HCT116 (cell line): Measurements from ENCODE around the gene PAMR1. TPM values are rescaled to one million over a fixed set of nuclear protein-coding genes. Genes with fewer than 3 reads are reported as not detected.

Experiments
- ATAC-seq: fragments of 200-7000 bp; cut with Tn5 transposase; 2 replicates; pipeline ENCODE4 v1.9.1; 2020; ENCODE audit warnings: mild to moderate bottlenecking, moderate library complexity
- BruUV-seq: library from RNA; stranded (reverse); fragments of 400-500 nt; replicated peaks from 2 replicates; lab custom pipeline; 2021; lab: Mats Ljungman, UMichigan
- CTCF ChIA-PET: fragments of 300-600 bp; sonication (Branson Sonifier 250); formaldehyde crosslinking; loops from one replicate; lab custom pipeline; 2021; ENCODE audit warnings: antibody characterized with exemption; lab: Charles Lee
- POLR2A ChIA-PET: fragments of 300-600, 350-600 bp; sonication (Branson Sonifier 250); formaldehyde crosslinking; loops from one replicate; lab custom pipeline; 2021; ENCODE audit warnings: antibody characterized with exemption; lab: Charles Lee
- RAD21 ChIA-PET, 2 experiments: fragments of 300-600 bp; sonication (Branson Sonifier 250); formaldehyde crosslinking; loops; one replicate each; lab custom pipeline; 2023; ENCODE audit warnings: low total read pairs in 2 of 2; ENCODE audit not compliant: uncharacterized antibody in 2 of 2, unreplicated experiment in 2 of 2, low non-redundant PET in 1 of 2; lab: Charles Lee
- DNase-seq: peaks from one replicate; pipeline ENCODE4 v3.0.0-alpha.2; 2010; ENCODE audit warnings: low read depth, low spot score
- H2AFZ ChIP-seq: fragments of 200-600 bp; shearing (Covaris generic), sonication (generic); 2 replicates; pipeline ENCODE4 v1.6.1; 2017; ENCODE audit warnings: low read depth, mixed run types, mixed read lengths, antibody characterized with exemption, low read length; ENCODE audit not compliant: poor library complexity, severe bottlenecking
- H3K27ac ChIP-seq: 2 replicates; pipeline ENCODE4 v1.5.1; 2012; ENCODE audit warnings: low read depth, low read length
- H3K27me3 ChIP-seq: fragments of 200-600 bp; sonication (generic); 2 replicates; pipeline ENCODE4 v1.6.1; 2016; ENCODE audit warnings: mixed run types, low read length, mixed read lengths; ENCODE audit not compliant: insufficient read depth
- H3K36me3 ChIP-seq, 2 experiments: fragments of 200-500 bp in 1 of 2; fragments of 200-600 bp in 1 of 2; sonication (Bioruptor generic) in 1 of 2; sonication (generic) in 1 of 2; 2 replicates each; pipeline versions ENCODE4 v1.5.1 to v1.6.1; 2014 to 2016; ENCODE audit warnings: low read length in 2 of 2, inconsistent platforms in 1 of 2, mixed read lengths in 1 of 2, mixed run types in 1 of 2; ENCODE audit not compliant: insufficient read depth in 2 of 2, control insufficient read depth in 1 of 2
- H3K4me1 ChIP-seq, 2 experiments: fragments of 200-600 bp in 1 of 2; sonication (generic) in 1 of 2; 2 replicates each; pipeline versions ENCODE4 v1.5.1 to v1.6.1; 2012 to 2017; ENCODE audit warnings: low read length in 2 of 2, inconsistent platforms in 1 of 2, mild to moderate bottlenecking in 1 of 2, mixed read lengths in 1 of 2, mixed run types in 1 of 2, moderate library complexity in 1 of 2; ENCODE audit not compliant: insufficient read depth in 2 of 2, control insufficient read depth in 1 of 2
- H3K4me2 ChIP-seq: fragments of 200-600 bp; sonication (generic); 2 replicates; pipeline ENCODE4 v1.6.1; 2017; ENCODE audit warnings: mixed run types, low read length, mixed read lengths
- H3K4me3 ChIP-seq, 2 experiments: fragments of 200-600 bp in 1 of 2; sonication (generic) in 1 of 2; replicated peaks in 1 of 2; 2 replicates each; pipeline ENCODE4 v1.5.1; 2011 to 2016; ENCODE audit warnings: low read length in 2 of 2, control low read depth in 1 of 2, low read depth in 1 of 2, mild to moderate bottlenecking in 1 of 2, mixed read lengths in 1 of 2, mixed run types in 1 of 2
- H3K79me2 ChIP-seq: fragments of 200-600 bp; sonication (generic); 2 replicates; pipeline ENCODE4 v1.6.1; 2017; ENCODE audit warnings: mild to moderate bottlenecking, mixed run types, low read length, moderate library complexity, mixed read lengths; ENCODE audit not compliant: insufficient read depth
- H3K9ac ChIP-seq: fragments of 200-600 bp; sonication (generic); 2 replicates; pipeline ENCODE4 v1.6.1; 2016; ENCODE audit warnings: low read length, mixed read lengths
- H3K9me2 ChIP-seq: fragments of 200-600 bp; sonication (generic), shearing (Covaris generic); 2 replicates; pipeline ENCODE4 v1.6.1; 2017; ENCODE audit warnings: mixed run types, mild to moderate bottlenecking, moderate library complexity; ENCODE audit not compliant: insufficient read depth
- H3K9me3 ChIP-seq, 2 experiments: fragments of 200-500 bp in 1 of 2; fragments of 200-600 bp in 1 of 2; sonication (Bioruptor generic) in 1 of 2; sonication (generic) in 1 of 2; 2 replicates each; pipeline ENCODE4 v1.6.1; 2014 to 2017; ENCODE audit warnings: low read length in 2 of 2, mixed read lengths in 2 of 2, inconsistent platforms in 1 of 2, low read depth in 1 of 2, mild to moderate bottlenecking in 1 of 2, mixed run types in 1 of 2, moderate library complexity in 1 of 2; ENCODE audit not compliant: control insufficient read depth in 1 of 2, insufficient read depth in 1 of 2
- H4K20me1 ChIP-seq: fragments of 200-600 bp; sonication (generic), shearing (Covaris generic); 2 replicates; pipeline ENCODE4 v1.6.1; 2017; ENCODE audit warnings: mixed run types, mild to moderate bottlenecking, moderate library complexity; ENCODE audit not compliant: insufficient read depth
- ATF3 ChIP-seq: IDR thresholded peaks from 2 replicates; pipeline ENCODE4 v1.6.1; 2012
- CTCF ChIP-seq, 3 experiments: fragments of 200-600 bp in 1 of 3; sonication (generic) in 1 of 3; IDR thresholded peaks in 2 of 3; conservative IDR thresholded peaks in 1 of 3; 2 replicates each; pipeline ENCODE4 v1.5.1; 2012 to 2017; ENCODE audit warnings: low read depth in 2 of 3, low read length in 2 of 3, antibody characterized with exemption in 1 of 3, borderline replicate concordance in 1 of 3, control low read depth in 1 of 3, mild to moderate bottlenecking in 1 of 3, mixed read lengths in 1 of 3, mixed run types in 1 of 3, moderate library complexity in 1 of 3; ENCODE audit not compliant: insufficient read depth in 1 of 3
- EGR1 ChIP-seq: IDR thresholded peaks from 2 replicates; pipeline ENCODE4 v1.6.1; 2012; ENCODE audit warnings: low read depth
- EZH2phosphoT487 ChIP-seq: fragments of 200-600 bp; IDR thresholded peaks from 2 replicates; pipeline ENCODE4 v1.6.1; 2018; ENCODE audit warnings: antibody characterized with exemption, borderline replicate concordance
- POLR2A ChIP-seq: IDR thresholded peaks from 2 replicates; pipeline ENCODE4 v1.7.0; 2011; ENCODE audit warnings: borderline replicate concordance; ENCODE audit not compliant: insufficient read depth, insufficient read length; ENCODE audit errors: extremely low read depth
- POLR2AphosphoS5 ChIP-seq: IDR thresholded peaks from 2 replicates; pipeline ENCODE4 v1.6.1; 2011; ENCODE audit warnings: mild to moderate bottlenecking, low read depth, low read length, moderate library complexity
- RAD21 ChIP-seq: IDR thresholded peaks from 2 replicates; pipeline ENCODE4 v1.6.1; 2012; ENCODE audit warnings: low read depth, mild to moderate bottlenecking
- SIN3A ChIP-seq: IDR thresholded peaks from 2 replicates; pipeline ENCODE4 v1.6.1; 2012; ENCODE audit warnings: low read depth
- TCF7L2 ChIP-seq: IDR thresholded peaks from 2 replicates; pipeline ENCODE4 v1.7.0; 2011; ENCODE audit warnings: borderline replicate concordance, inconsistent platforms; ENCODE audit not compliant: insufficient read depth, insufficient read length; ENCODE audit errors: extremely low read depth
- ZBTB33 ChIP-seq: IDR thresholded peaks from 2 replicates; pipeline ENCODE4 v1.6.1; 2011; ENCODE audit warnings: mild to moderate bottlenecking, low read length, moderate library complexity; ENCODE audit not compliant: insufficient replicate concordance; ENCODE audit errors: extremely low read depth
- ZFX ChIP-seq: fragments of 450-650 bp; IDR thresholded peaks from 2 replicates; pipeline ENCODE4 v1.6.1; 2017
- intact Hi-C: fragments of 100-400 bp; cut with micrococcal nuclease; formaldehyde crosslinking; loops from 2 replicates; pipeline ENCODE4 v1.10.0; 2022
- total RNA-seq: library from RNA; stranded (reverse); gene quantifications from one replicate; pipeline ENCODE4 v1.2.1, GENCODE V29; 2021; ENCODE audit not compliant: unreplicated experiment

Gene PAMR1
- total RNA-seq, 1 experiment from 2014 or later: not detected

GRCh38 chr11:35488117-35488516, 37.3 kb downstream of the PAMR1 start:
- Histone ChIP-seq H3K9me3 (peaks cover 0 to 2% of the 10 kb centered on the region in 2 experiments; a peak in 1 of 4 replicates), H2AFZ (no peak overlapping the region), H4K20me1 (no peaks in the 10 kb centered on the region), H3K36me3 (no peaks in the 10 kb centered on the region), H3K9ac (no peak overlapping the region), H3K9me2 (no peaks in the 10 kb centered on the region), H3K4me1 (peaks cover 0 to 4% of the 10 kb centered on the region in 2 experiments; a peak in 1 of 4 replicates), H3K4me2 (no peak overlapping the region), H3K79me2 (no peaks in the 10 kb centered on the region), H3K27ac (no peak overlapping the region), H3K27me3 (no peaks in the 10 kb centered on the region), H3K4me3 (no peak overlapping the region)
- no peak for DNase-seq
- TF ChIP-seq ZBTB33 (no peak), ATF3 (no peak), RAD21 (no peak), ZFX (no peak), EGR1 (no peak), EZH2phosphoT487 (no peak)
- CTCF ChIA-PET: interaction anchor here (0.9 to 2.3 kb wide), 6 partner anchors 170 to 778 kb away, joined by 4 to 8 read pairs (median 6); no protein-coding TSS in a partner anchor
- RAD21 ChIA-PET: no interaction called here
- no TSS peak for BruUV-seq
- POLR2A ChIA-PET: no interaction called here
- no peak for ATAC-seq
- intact Hi-C loops: loop anchor here (5.0 kb wide), 2 partner anchors 129 to 561 kb away; partner anchors contain the start of gene FJX1

- Histone ChIP-seq H3K4me3 (no peak overlapping the region), H3K4me2 (no peak overlapping the region), H3K9me2 (no peaks in the 10 kb centered on the region), H3K27ac (no peak overlapping the region), H3K79me2 (no peaks in the 10 kb centered on the region), H2AFZ (no peak overlapping the region), H3K9me3 (peaks cover 0 to 6% of the 10 kb centered on the region in 2 experiments; a peak in 1 of 4 replicates), H3K36me3 (no peaks in the 10 kb centered on the region), H3K9ac (no peak overlapping the region), H3K27me3 (no peaks in the 10 kb centered on the region), H4K20me1 (no peaks in the 10 kb centered on the region), H3K4me1 (peaks cover 0 to 4% of the 10 kb centered on the region in 2 experiments; a peak in 1 of 4 replicates)
- no TSS peak for BruUV-seq
- ChIA-PET CTCF (interaction anchor here (1.1 to 2.3 kb wide), 5 partner anchors 335 to 778 kb away, joined by 4 to 8 read pairs (median 6); no protein-coding TSS in a partner anchor), RAD21 (no interaction called here), POLR2A (no interaction called here)
- intact Hi-C loops: loop anchor here (1.0 to 5.0 kb wide), 3 partner anchors 130 to 779 kb away; partner anchors contain the start of gene FJX1
- ATAC-seq: no peak
- DNase-seq: peak; percentile 22
- TF ChIP-seq ATF3 (no peak), POLR2A (no peak), POLR2AphosphoS5 (no peak), TCF7L2 (no peak), CTCF (IDR thresholded peaks at IDR 0.05 in 2 of 3, conservative IDR thresholded peaks at IDR 0.05 in 1 of 3; ENCODE audit: borderline replicate concordance in 1 of 3, insufficient read depth in 1 of 3, low read depth in 2 of 3, low read length in 2 of 3) (peak; percentile 66 to 70 (median 67); a peak in 5 of 6 replicates), SIN3A (no peak), ZBTB33 (no peak)
Observed at GRCh38 chr11:35487532-35488078, 37.8 kb downstream of the PAMR1 start.
